Tibial nerve (tissue), 4 donors: ENCODE results near the gene TAF4B.

ENCODE experiments used
- CTCF ChIP-seq, 5 experiments: fragments of 200-600 bp in 3 of 5; fragments of 450-650 bp in 2 of 5; sonication (generic) in 3 of 5; IDR thresholded peaks; one replicate each; pipeline ENCODE4 v1.5.1; 2016 to 2019; ENCODE audit warnings: antibody characterized with exemption in 5 of 5, mild to moderate bottlenecking in 3 of 5, moderate library complexity in 2 of 5
- EP300 ChIP-seq, 2 donors: sonication (generic); formaldehyde crosslinking; IDR thresholded peaks; one replicate each; pipeline ENCODE4 v1.6.1; 2017; ENCODE audit warnings: antibody characterized with exemption in 2 of 2, mild to moderate bottlenecking in 1 of 2
- POLR2A ChIP-seq, 2 donors: fragments of 450-650 bp; IDR thresholded peaks; one replicate each; pipeline ENCODE4 v1.6.1; 2017; ENCODE audit warnings: antibody characterized with exemption in 2 of 2, mild to moderate bottlenecking in 2 of 2, moderate library complexity in 2 of 2

DNA sequence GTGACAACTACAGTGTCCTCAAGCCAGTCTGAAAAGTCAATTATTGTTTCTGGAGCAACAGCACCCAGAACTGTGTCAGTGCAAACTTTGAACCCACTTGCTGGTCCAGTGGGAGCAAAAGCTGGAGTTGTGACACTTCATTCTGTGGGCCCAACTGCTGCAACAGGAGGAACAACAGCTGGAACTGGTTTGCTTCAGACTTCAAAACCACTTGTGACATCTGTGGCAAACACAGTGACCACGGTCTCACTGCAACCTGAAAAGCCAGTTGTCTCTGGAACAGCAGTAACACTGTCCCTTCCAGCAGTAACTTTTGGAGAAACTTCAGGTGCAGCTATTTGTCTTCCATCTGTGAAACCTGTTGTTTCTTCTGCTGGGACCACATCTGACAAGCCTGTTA lies 59.8 kb downstream of the TAF4B start:
- TF ChIP-seq CTCF (IDR thresholded peaks at IDR 0.05) (no peak), POLR2A (IDR thresholded peaks at IDR 0.05) (no peak), EP300 (IDR thresholded peaks at IDR 0.05) (no peak)
